Limb (tissue), 2 donors: Measurements from ENCODE around the gene CD79B.
"Not testable (repeated sequence)": the region's sequence is repeated elsewhere in the genome, so short reads cannot be mapped to it uniquely, and the experiment has no call there.

Source experiments
- DNase-seq, 2 donors: peaks; one replicate each; pipeline ENCODE4 v3.0.0-alpha.2; 2016; ENCODE audit errors: extremely low spot score in 2 of 2

Gene CD79B

DNA sequence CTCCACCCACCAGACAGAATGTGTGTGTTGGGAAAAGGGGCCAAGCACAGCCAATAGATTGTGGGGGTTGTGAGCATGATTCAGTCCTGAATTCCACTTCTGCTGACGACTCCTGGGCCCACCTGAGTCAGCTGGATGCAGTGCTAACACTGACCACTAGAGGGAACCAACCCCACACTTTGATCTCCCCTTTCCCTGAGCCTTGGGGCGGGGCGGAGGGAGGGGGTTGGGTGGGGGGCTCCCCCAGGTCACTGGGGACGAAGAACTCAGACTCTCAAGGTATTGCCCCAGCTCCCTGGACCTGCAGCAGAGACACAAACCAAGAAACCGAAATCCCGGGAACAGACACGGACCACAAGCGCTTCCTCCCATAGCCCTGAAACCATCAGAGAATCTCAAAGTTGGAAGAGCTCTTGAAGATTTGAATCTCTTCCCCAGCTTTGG, 20.5 kb downstream of the CD79B start:
- peak in 1 of 2 donors; percentile 78 for DNase-seq

GRCh38 chr17:63911041-63911635, 21.0 kb downstream of the CD79B start, which contains the start of gene CSHL1:
Gene CSHL1, minus strand, starts transcription at chr17:63911258. Its CDS starts 62 bp downstream, at chr17:63911196.
- no peak for DNase-seq

GRCh38 chr17:63910096-63910495, 22.0 kb downstream of the CD79B start:
- no peak for DNase-seq

DNA sequence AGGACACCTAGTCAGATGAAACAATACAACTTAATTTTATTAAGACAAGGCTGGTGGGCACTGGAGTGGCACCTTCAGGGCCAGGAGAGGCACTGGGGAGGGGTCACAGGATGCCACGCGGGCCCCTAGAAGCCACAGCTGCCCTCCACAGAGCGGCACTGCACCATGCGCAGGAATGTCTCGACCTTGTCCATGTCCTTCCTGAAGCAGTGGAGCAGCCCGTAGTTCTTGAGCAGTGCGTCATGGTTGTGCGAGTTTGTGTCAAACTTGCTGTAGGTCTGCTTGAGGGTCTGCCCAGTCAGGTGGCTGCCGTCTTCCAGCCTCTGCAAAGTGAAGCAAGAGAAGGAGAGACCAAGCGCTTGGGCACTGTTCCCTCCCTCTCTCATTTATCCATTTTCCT, 22.5 kb downstream of the CD79B start:
- not testable (repeated sequence) for DNase-seq

DNA sequence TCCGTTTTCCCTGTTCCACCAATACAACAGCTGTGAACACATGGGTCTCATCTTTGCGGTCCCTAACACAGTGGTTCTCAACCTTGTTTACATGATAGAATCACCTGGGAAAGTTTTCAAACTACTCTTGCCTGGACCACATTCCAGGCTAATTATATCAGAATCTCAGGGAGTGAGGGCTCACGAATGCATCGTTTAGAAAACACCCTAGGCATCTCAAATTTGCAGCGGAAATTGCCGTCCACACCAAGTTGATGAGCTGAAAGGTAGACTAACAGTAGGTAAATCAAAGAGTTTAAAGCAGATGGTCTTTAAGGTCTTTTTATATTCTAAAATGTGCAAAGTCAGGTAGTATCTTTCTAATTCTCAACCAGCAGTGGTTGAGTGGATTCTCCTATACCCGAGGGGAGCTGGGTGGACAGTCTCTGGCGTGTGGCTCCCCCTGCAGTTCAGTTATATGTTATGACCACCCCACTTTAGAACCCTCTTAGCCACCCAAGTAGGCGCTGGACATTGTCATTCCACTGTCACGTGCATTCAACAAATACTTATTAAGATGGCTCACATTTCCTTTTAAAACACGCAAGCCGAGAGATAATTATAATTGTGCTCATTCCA, 24.9 kb downstream of the CD79B start:
- not testable (repeated sequence) for DNase-seq

DNA sequence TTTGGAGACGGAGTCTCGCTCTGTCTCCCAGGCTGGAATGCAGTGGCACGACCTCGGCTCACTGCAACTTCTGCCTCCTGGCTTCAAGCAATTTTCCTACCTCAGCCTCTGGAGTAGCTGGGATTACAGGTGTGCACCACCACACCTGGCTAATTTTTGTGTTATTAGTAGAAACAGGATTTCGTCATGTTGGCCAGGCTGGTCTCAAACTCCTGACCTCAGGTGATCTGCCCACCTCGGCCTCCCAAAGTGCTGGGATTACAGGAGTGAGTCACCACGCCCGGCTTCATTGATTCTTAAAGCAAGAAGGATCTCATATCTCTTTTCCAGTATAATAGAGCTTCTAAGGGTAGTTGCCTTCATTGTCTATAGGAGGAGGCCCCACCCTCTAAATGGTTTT, 27.3 kb downstream of the CD79B start:
- not testable (repeated sequence) for DNase-seq

- not testable (repeated sequence) for DNase-seq
Observed at GRCh38 chr17:63903787-63904201, 28.3 kb downstream of the CD79B start.

DNA sequence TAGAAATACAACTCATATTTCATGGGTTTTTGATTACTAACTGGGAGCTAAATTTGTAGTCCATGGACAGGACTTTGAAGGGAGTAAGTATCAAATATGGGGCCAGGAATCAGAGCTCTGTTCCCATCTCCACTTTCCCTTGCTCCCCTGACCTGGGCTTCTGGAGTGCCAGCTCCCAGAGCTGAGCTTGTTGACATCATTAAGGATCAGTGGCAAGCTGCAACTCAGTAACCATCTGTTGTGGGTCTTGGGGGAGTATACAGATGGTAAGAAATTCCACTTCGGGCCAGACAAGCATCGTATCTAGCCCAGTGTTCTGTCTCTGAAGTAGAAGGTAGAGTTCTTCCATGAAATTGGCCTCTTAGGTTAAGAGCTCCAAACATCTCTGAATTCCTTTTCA, 30.2 kb downstream of the CD79B start:
- DNase-seq, result not testable (repeated sequence)

DNA sequence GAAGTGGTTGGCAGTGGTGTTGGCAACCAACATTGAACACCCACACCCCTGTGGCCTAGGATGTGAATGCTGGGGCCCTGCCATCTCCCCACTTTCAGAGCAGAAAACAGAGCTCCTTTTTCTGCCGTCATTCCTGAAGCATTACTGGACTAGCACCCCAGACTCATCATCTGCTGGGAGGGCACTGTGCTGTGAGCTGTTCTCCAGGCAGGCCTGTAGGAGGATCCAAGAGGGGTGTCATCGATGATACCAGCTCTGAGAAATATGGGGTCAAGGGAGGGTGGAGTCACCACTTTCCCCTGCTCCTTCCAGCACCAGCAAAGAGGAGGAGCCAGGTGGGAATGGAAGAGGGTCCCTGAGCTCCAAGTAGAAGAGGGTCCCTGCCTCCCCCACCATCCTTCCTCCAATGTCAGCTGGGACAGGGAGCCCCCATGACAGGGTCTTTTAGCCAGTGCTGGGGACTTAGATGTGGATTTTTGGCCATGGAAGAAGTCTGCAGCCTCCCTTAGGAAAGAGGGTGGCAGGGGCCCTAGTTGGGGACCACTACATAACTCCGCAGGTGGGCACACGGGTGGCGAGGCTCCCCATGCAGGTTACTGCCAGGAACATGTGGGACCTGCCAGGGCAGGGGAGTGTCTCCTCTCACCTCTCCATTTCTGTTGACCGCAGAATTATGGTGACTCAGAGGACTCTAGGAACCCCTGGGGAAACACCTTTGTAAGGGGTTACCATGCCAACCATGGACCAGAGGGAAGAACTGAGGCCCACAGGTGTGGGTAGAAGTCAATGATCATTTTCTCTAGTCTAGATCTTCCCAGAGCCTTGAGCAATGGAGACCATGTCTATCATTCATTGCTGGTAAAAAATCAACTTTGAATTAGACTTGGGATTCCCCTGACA, 33.0 kb downstream of the CD79B start:
- not testable (repeated sequence) for DNase-seq

GRCh38 chr17:63896524-63897354, 35.4 kb downstream of the CD79B start, which contains the start of gene CSH1:
Gene CSH1, minus strand, starts transcription at chr17:63896574. Its CDS starts 63 bp downstream, at chr17:63896511.
- DNase-seq, result not testable (repeated sequence)

GRCh38 chr17:63894821-63895220, 37.3 kb downstream of the CD79B start:
- DNase-seq, result not testable (repeated sequence)

- DNase-seq, result not testable (repeated sequence)
Observed at GRCh38 chr17:63894021-63894420, 38.1 kb downstream of the CD79B start.

GRCh38 chr17:63892316-63893037, 39.7 kb downstream of the CD79B start:
- DNase-seq, result not testable (repeated sequence)

DNA sequence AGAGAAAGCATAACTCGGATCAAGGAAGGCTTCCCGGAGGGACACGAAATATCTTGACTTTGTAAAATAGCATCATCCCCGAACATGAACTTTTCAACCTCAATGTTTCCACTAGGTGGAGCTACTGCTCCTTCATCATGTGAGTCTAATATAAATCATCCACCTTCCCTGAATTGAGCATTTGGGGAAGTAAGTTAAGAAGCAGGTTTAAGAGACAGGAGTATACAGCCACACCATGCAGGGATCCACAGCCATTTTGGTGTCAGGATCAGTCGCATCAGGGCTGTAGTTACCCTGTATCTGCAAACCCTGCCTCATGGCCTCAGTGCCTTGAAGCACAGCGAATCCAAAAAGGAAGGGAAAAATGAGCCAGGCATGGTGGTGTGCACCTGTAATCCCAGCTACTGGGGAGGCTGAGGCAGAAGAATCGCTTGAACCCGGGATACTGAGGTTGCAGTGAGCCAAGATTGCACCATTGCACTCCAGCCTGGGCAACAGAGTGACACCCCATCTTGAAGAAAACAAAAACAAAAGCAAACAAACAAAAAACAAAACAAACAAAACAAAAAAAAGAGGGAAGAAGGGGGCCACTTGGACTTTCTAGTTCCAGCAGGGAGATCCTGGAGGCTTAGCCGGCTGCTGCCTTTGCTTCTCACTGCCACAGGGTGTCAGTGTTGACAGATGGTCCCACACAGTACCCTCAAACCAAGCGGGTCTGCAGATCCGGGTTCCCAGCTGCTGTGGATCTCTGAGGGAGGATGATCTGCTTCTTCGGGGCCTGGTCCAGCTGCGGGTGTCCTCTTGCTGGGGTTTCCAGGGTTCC, 42.9 kb downstream of the CD79B start:
- peak; percentile 29 to 46 for DNase-seq

DNA sequence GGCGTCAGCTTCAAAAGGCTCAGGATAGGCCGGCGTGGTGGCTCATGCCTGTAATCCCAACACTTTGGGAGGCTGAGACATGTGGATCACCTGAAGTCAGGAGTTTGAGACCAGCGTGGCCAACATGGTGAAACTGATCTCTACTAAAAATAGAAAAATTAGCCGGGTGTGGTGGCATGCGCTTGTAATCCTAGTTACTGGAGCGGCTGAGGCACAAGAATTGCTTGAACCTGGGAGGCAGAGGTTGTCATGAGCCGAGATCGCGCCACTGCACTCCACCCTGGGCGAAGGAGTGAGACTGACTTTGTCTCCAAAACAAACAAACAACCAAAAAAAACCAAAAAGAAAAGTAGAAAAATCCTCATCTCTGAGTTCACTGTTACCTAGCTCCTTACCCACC, 47.0 kb downstream of the CD79B start:
- DNase-seq, result not testable (repeated sequence)

DNA sequence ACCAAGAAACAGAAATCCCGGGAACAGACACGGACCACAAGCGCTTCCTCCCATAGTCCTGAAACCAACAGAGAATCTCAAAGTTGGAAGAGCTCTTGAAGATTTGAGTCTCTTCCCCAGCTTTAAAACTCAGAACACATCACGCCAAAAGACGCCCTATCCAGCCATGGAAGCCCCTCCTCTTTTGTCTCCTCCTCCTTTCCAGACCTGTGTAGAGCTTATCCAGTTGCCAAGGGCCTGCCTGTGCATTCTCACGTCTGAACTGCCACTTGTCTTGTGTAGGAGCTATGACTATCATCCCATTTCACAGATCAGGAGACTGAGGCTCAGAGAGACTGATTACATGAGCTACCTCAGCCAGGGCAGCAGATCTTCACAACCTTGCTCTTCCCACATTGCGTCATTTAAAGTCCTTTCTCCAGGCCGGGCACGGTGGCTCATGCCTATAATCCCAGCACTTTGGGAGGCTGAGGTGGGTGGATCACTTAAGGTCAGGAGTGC, 49.5 kb downstream of the CD79B start:
- not testable (repeated sequence) for DNase-seq

DNA sequence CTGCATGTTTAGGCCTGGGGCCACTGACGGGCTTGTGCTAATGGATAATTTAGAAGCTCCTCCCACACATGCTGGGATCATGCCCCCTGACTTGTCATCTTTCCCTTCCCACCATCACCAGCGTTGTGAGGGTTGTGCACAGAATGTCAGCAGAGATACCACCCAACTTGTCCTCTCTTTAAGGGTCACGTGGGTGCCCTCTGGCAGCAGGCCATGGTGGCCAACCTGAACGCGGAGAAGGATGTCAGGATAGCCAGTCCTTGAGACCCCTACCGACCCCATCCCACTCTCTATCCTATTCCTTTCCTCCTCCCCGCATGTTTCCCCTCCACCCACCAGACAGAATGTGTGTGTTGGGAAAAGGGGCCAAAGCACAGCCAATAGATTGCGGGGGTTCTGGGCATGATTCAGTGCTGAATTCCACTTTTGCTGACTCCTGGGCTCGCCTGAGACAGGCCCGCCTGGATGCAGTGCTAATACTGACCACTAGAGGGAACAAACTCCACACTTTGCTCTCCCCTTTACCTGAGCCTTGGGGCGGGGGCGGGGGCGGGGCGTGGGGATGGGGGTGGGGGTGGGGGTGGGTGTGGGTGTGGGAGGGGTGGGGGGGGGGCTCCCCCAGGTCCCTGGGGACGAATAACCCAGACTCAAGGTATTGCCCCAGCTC, 50.1 kb downstream of the CD79B start, which contains the start of gene GH2:
TSS of gene GH2 (minus strand) at position 10 of the 667 bp plus-strand sequence. CDS start 143 bp downstream, outside the sequence.
- peak; percentile 6 to 59 for DNase-seq

GRCh38 chr17:63881337-63881736, 50.8 kb downstream of the CD79B start:
- DNase-seq, result not testable (repeated sequence)
